IMR-90 (cell line): Measurements from ENCODE around the gene KIF16B. TPM values are rescaled to one million over a fixed set of nuclear protein-coding genes. Genes with fewer than 3 reads are reported as not detected.
"Not testable (repeated sequence)": the region's sequence is repeated elsewhere in the genome, so short reads cannot be mapped to it uniquely, and the experiment has no call there.

Source experiments
- ATAC-seq: fragments of 200-7000 bp; cut with Tn5 transposase; 2 replicates; pipeline ENCODE4 v1.9.1; 2020; ENCODE audit warnings: low read depth, mild to moderate bottlenecking, moderate library complexity
- BruUV-seq: library from RNA; stranded (reverse); fragments of 400-500 nt; replicated peaks from 2 replicates; lab custom pipeline; 2021; lab: Mats Ljungman, UMichigan
- CTCF ChIA-PET: fragments of 300-600 bp; formaldehyde crosslinking; extraction: SDS; loops from one replicate; lab custom pipeline; 2021; ENCODE audit warnings: antibody characterized with exemption; lab: Yijun Ruan, JAX
- POLR2A ChIA-PET: fragments of 300-600 bp; sonication (Branson Sonifier 250); formaldehyde crosslinking; loops from one replicate; lab custom pipeline; 2022; ENCODE audit warnings: antibody characterized with exemption; ENCODE audit not compliant: unreplicated experiment; lab: Charles Lee
- DNase-seq: peaks from one replicate; pipeline ENCODE4 v3.0.0; 2013
- H2AFZ ChIP-seq: replicated peaks from 2 replicates; pipeline ENCODE3; 2013; ENCODE audit warnings: low read length, mild to moderate bottlenecking; ENCODE audit not compliant: poor library complexity
- H2AK5ac ChIP-seq: 2 replicates; pipeline ENCODE4 v1.6.1; 2013; ENCODE audit warnings: low read depth, low read length, inconsistent platforms
- H2AK9ac ChIP-seq: replicated peaks from 2 replicates; pipeline ENCODE3; 2013; ENCODE audit warnings: mild to moderate bottlenecking, low read depth, low read length, moderate library complexity; ENCODE audit not compliant: poor library complexity
- H2BK120ac ChIP-seq: 2 replicates; pipeline ENCODE4 v1.6.1; 2013; ENCODE audit warnings: low read depth, low read length, inconsistent platforms
- H2BK15ac ChIP-seq: 3 replicates; pipeline ENCODE4 v1.6.1; 2013; ENCODE audit warnings: low read depth, low read length, inconsistent platforms
- H2BK20ac ChIP-seq: 2 replicates; pipeline ENCODE4 v1.6.1; 2013; ENCODE audit warnings: low read depth, mild to moderate bottlenecking, inconsistent platforms, low read length, moderate library complexity
- H2BK5ac ChIP-seq: 2 replicates; pipeline ENCODE4 v1.6.1; 2013; ENCODE audit warnings: mild to moderate bottlenecking, low read depth, low read length, inconsistent platforms; ENCODE audit not compliant: poor library complexity, severe bottlenecking
- H3K14ac ChIP-seq: replicated peaks from 2 replicates; pipeline ENCODE4 v1.6.1; 2013; ENCODE audit warnings: low read depth, low read length, inconsistent platforms
- H3K18ac ChIP-seq: 2 replicates; pipeline ENCODE4 v1.6.1; 2013; ENCODE audit warnings: low read depth, low read length, control low read depth
- H3K23ac ChIP-seq: 2 replicates; pipeline ENCODE4 v1.6.1; 2013; ENCODE audit warnings: low read depth, low read length, inconsistent platforms
- H3K27ac ChIP-seq: 2 replicates; pipeline ENCODE4 v1.5.1; 2013; ENCODE audit warnings: mild to moderate bottlenecking, control low read depth, low read length; ENCODE audit not compliant: insufficient read depth
- H3K27me3 ChIP-seq: 2 replicates; pipeline ENCODE4 v1.6.1; 2013; ENCODE audit warnings: low read length; ENCODE audit not compliant: control insufficient read depth, insufficient read depth
- H3K36me3 ChIP-seq: 2 replicates; pipeline ENCODE4 v1.6.1; 2013; ENCODE audit warnings: low read length, mixed read lengths; ENCODE audit not compliant: control insufficient read depth, insufficient read depth
- H3K4ac ChIP-seq: 2 replicates; pipeline ENCODE4 v1.6.1; 2013; ENCODE audit warnings: low read depth, low read length, inconsistent platforms
- H3K4me1 ChIP-seq: 2 replicates; pipeline ENCODE4 v1.6.1; 2013; ENCODE audit warnings: low read length, mixed read lengths; ENCODE audit not compliant: control insufficient read depth, insufficient read depth
- H3K4me2 ChIP-seq: 2 replicates; pipeline ENCODE4 v1.6.1; 2013; ENCODE audit warnings: low read depth, mild to moderate bottlenecking, control low read depth, low read length, moderate library complexity
- H3K4me3 ChIP-seq: 2 replicates; pipeline ENCODE4 v1.5.1; 2013; ENCODE audit warnings: low read depth, mild to moderate bottlenecking, control low read depth, low read length, moderate library complexity; ENCODE audit not compliant: insufficient read depth
- H3K56ac ChIP-seq: 2 replicates; pipeline ENCODE4 v1.6.1; 2013; ENCODE audit warnings: low read length, inconsistent platforms; ENCODE audit not compliant: insufficient read depth; ENCODE audit errors: extremely low read depth
- H3K79me1 ChIP-seq, 2 experiments: 2 replicates each; pipeline ENCODE4 v1.6.1; 2013; ENCODE audit warnings: low read length in 2 of 2, inconsistent platforms in 1 of 2, low read depth in 1 of 2
- H3K9ac ChIP-seq: 2 replicates; pipeline ENCODE4 v1.6.1; 2013; ENCODE audit warnings: low read depth, low read length, control low read depth
- H3K9me1 ChIP-seq: 2 replicates; pipeline ENCODE4 v1.6.1; 2013; ENCODE audit warnings: low read length, inconsistent platforms; ENCODE audit not compliant: insufficient read depth
- H3K9me3 ChIP-seq: 2 replicates; pipeline ENCODE4 v1.6.1; 2013; ENCODE audit warnings: low read length; ENCODE audit not compliant: control insufficient read depth, insufficient read depth
- H4K20me1 ChIP-seq: 2 replicates; pipeline ENCODE4 v1.6.1; 2013; ENCODE audit warnings: low read length, inconsistent platforms; ENCODE audit not compliant: insufficient read depth
- H4K5ac ChIP-seq: 2 replicates; pipeline ENCODE4 v1.6.1; 2013; ENCODE audit warnings: mild to moderate bottlenecking, low read depth, low read length, control low read depth
- H4K8ac ChIP-seq, 2 experiments: 2 replicates each; pipeline ENCODE4 v1.6.1; 2013; ENCODE audit warnings: low read depth in 2 of 2, low read length in 2 of 2, control low read depth in 1 of 2, inconsistent platforms in 1 of 2
- H4K91ac ChIP-seq: 2 replicates; pipeline ENCODE4 v1.6.1; 2013; ENCODE audit warnings: low read depth, low read length, inconsistent platforms; ENCODE audit not compliant: insufficient read depth
- CEBPB ChIP-seq: IDR thresholded peaks from 2 replicates; pipeline ENCODE4 v1.6.1; 2012; ENCODE audit warnings: low read depth, low read length, improper control_type of control experiment
- WGBS, 2 experiments: methylation state at CpG; one replicate each; pipeline versions ENCODE4 v1.1.5 to v1.1.7; 2013; ENCODE audit warnings: missing lambda C conversion rate in 2 of 2; ENCODE audit not compliant: insufficient read length in 1 of 2; ENCODE audit errors: extremely low coverage in 2 of 2; 5-methylcytosine and 5-hydroxymethylcytosine counted together
- dilution Hi-C: fragments of 300-500 bp; cut with HindIII; formaldehyde crosslinking; loops from one replicate; pipeline ENCODE4 v1.14.3; 2018; ENCODE audit warnings: low sequenced_read_pairs; ENCODE audit not compliant: unreplicated experiment
- in situ Hi-C: fragments of 300-500 bp; cut with MboI; formaldehyde crosslinking; loops from 3 replicates; pipeline ENCODE4 v1.14.3; 2019; ENCODE audit warnings: low sequenced_read_pairs, inconsistent platforms, mixed read lengths
- intact Hi-C: fragments of 100-400 bp; cut with micrococcal nuclease; formaldehyde crosslinking; loops from 2 replicates; pipeline ENCODE4 v1.10.0; 2022
- polyA plus RNA-seq, 3 experiments: library from polyadenylated mRNA; depleted of rRNA; stranded (reverse); fragments of >200 nt; gene quantifications; 2 replicates each; pipeline ENCODE4 v1.2.3, GENCODE V29; 2012; ENCODE audit warnings: low replicate concordance in 1 of 3
- total RNA-seq: library from RNA; depleted of rRNA; stranded (reverse); fragments of >200 nt; gene quantifications from 2 replicates; pipeline ENCODE4 v1.2.3, GENCODE V29; 2012

Gene KIF16B
- total and polyA plus RNA-seq, 2 of the 4 experiments (the other 2 are of a cell fraction) = 4.7 to 10.0 TPM

GRCh38 chr20:16566080-16566479 lies 7.2 kb downstream of the KIF16B start (continued):
- no peak for TF ChIP-seq CEBPB

- peaks cover 6 to 11% of the 10 kb centered on the region in 2 experiments; a peak in 3 of 4 replicates for H3K79me1 ChIP-seq
- H3K27ac ChIP-seq, H4K91ac ChIP-seq, H3K9ac ChIP-seq, H4K5ac ChIP-seq, H3K9me1 ChIP-seq, H3K56ac ChIP-seq, H3K4me2 ChIP-seq, ATAC-seq, POLR2A ChIA-PET, BruUV-seq, H4K20me1 ChIP-seq, H2AK9ac ChIP-seq, H2BK5ac ChIP-seq, H3K18ac ChIP-seq, in situ Hi-C loops, dilution Hi-C loops, H2BK15ac ChIP-seq, H3K36me3 ChIP-seq, H2BK20ac ChIP-seq, DNase-seq, H3K4me3 ChIP-seq, H4K8ac ChIP-seq, H3K4me1 ChIP-seq, H3K4ac ChIP-seq, H3K23ac ChIP-seq, H3K14ac ChIP-seq, H3K27me3 ChIP-seq, CTCF ChIA-PET, H2AFZ ChIP-seq, H2AK5ac ChIP-seq, intact Hi-C loops, H2BK120ac ChIP-seq, H3K9me3 ChIP-seq: not testable (repeated sequence)
- no CpG with 5 or more reads among the region's 5 CpGs for WGBS, 2 experiments
These were observed 9.2 kb downstream of the KIF16B start for GRCh38 chr20:16564079-16564478.
